Measurements from ENCODE around the gene IFIT1B.

Gene IFIT1B

GRCh38 chr10:89350631-89351315, 27.1 kb upstream of the IFIT1B start:
- DNase-seq = peak in 1 of 2 donors; percentile 20

GRCh38 chr10:89351412-89351779, 26.5 kb upstream of the IFIT1B start:
- no peak for DNase-seq

- DNase-seq = no peak
Observed at GRCh38 chr10:89351780-89352597, 25.9 kb upstream of the IFIT1B start.

- DNase-seq = no peak
Observed at GRCh38 chr10:89352802-89353201, 25.1 kb upstream of the IFIT1B start.

- DNase-seq = no peak
Observed at GRCh38 chr10:89355394-89355931, 22.4 kb upstream of the IFIT1B start.

GRCh38 chr10:89357096-89357495, 20.8 kb upstream of the IFIT1B start:
- DNase-seq = no peak

GRCh38 chr10:89357975-89358374, 19.9 kb upstream of the IFIT1B start:
- no peak for DNase-seq

GRCh38 chr10:89360157-89360556, 17.7 kb upstream of the IFIT1B start:
- DNase-seq = no peak

GRCh38 chr10:89362929-89363328, 14.9 kb upstream of the IFIT1B start:
- no peak for DNase-seq

GRCh38 chr10:89363729-89364442, 14.0 kb upstream of the IFIT1B start:
- no peak for DNase-seq

- DNase-seq = no peak
Observed at GRCh38 chr10:89364531-89364930, 13.3 kb upstream of the IFIT1B start.

- no peak for DNase-seq
Observed at GRCh38 chr10:89367529-89367928, 10.3 kb upstream of the IFIT1B start.

- DNase-seq = no peak
Observed at GRCh38 chr10:89368129-89368528, 9.7 kb upstream of the IFIT1B start.

- DNase-seq = no peak
Observed at GRCh38 chr10:89369156-89370105, 8.4 kb upstream of the IFIT1B start.

- DNase-seq = no peak
Observed at GRCh38 chr10:89371079-89371478, 6.8 kb upstream of the IFIT1B start.

GRCh38 chr10:89371987-89372386, 5.9 kb upstream of the IFIT1B start:
- DNase-seq = no peak

GRCh38 chr10:89373916-89374711, 3.7 kb upstream of the IFIT1B start:
- no peak for DNase-seq

- no peak for DNase-seq
Observed at GRCh38 chr10:89374713-89375141, 3.1 kb upstream of the IFIT1B start.

- no peak for DNase-seq
Observed at GRCh38 chr10:89379103-89379502, 1.2 kb downstream of the IFIT1B start.

- DNase-seq = no peak
Observed at GRCh38 chr10:89382757-89383156, 4.9 kb downstream of the IFIT1B start.

All from bone marrow (tissue), 2 donors.